PFSK-1 (cell line): Measurements from ENCODE around the gene TPD52L2.

ENCODE experiments used
- POLR2AphosphoS5 ChIP-seq: IDR thresholded peaks from 2 replicates; pipeline ENCODE4 v1.6.1; 2012; ENCODE audit warnings: low read depth, mild to moderate bottlenecking, control low read depth, low read length, moderate library complexity
- REST ChIP-seq, 2 experiments: IDR thresholded peaks; 2 replicates each; pipeline versions ENCODE4 v1.6.1 to v1.8.0; 2011 to 2012; ENCODE audit warnings: low read depth in 2 of 2, low read length in 2 of 2, control low read depth in 1 of 2, inconsistent platforms in 1 of 2, mild to moderate bottlenecking in 1 of 2, moderate library complexity in 1 of 2; ENCODE audit not compliant: insufficient read depth in 1 of 2
- TAF1 ChIP-seq: IDR thresholded peaks from 2 replicates; pipeline ENCODE4 v1.6.1; 2012; ENCODE audit warnings: low read length, control low read depth, borderline replicate concordance; ENCODE audit not compliant: insufficient read depth

- no peak for TF ChIP-seq TAF1
- no peak for TF ChIP-seq POLR2AphosphoS5
- no peak for TF ChIP-seq REST (IDR thresholded peaks at IDR 0.05; ENCODE audit: insufficient read depth in 1 of 2, low read depth in 2 of 2, low read length in 2 of 2)
Observed at GRCh38 chr20:63821811-63822210, 43.3 kb upstream of the TPD52L2 start.
